ENCODE data around the gene SLC13A2.
"Not testable (repeated sequence)": the region's sequence is repeated elsewhere in the genome, so short reads cannot be mapped to it uniquely, and the experiment has no call there.

DNA sequence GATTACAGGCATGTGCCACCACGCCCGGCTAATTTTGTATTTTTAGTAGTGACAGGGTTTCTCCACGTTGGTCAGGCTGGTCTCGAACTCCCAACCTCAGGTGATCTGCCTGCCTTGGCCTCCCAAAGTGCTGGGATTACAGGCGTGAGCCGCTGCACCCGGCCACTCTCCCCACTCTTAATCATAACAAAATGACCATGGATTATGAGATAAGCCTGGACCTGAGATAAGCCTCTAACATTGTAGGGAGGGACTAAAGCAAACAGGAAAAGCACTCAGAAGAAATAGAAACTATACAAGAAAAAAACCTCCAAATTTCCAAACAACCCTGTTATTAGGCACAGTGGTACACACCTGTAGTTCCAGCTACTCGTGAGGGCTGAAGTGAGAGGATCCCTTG is 39.1 kb upstream of the SLC13A2 start:
- TF ChIP-seq ZNF384 (IDR thresholded peaks at IDR 0.05); ELF4 (IDR thresholded peaks at IDR 0.05); HDGF (IDR thresholded peaks at IDR 0.05; ENCODE audit: borderline replicate concordance); TARDBP (IDR thresholded peaks at IDR 0.05); SP1 (IDR thresholded peaks at IDR 0.05); SUZ12 (IDR thresholded peaks at IDR 0.05): not testable (repeated sequence)
